SK-N-MC (cell line): ENCODE results near the gene ANO2.

ENCODE experiments used
- DNase-seq: peaks from one replicate; pipeline ENCODE4 v3.0.0-alpha.2; 2011; ENCODE audit warnings: low read depth, low spot score
- H3K27ac ChIP-seq: fragments of 200-600 bp; sonication (generic); 2 replicates; pipeline ENCODE4 v1.5.1; 2016; ENCODE audit warnings: mixed run types
- H3K36me3 ChIP-seq: fragments of 200-600 bp; sonication (generic); 2 replicates; pipeline ENCODE4 v1.6.1; 2017; ENCODE audit warnings: antibody characterized with exemption, low read length, mixed read lengths; ENCODE audit not compliant: insufficient read depth
- H3K4me3 ChIP-seq: fragments of 200-600 bp; sonication (generic); 2 replicates; pipeline ENCODE4 v1.5.1; 2016
- H3K9ac ChIP-seq: fragments of 200-600 bp; sonication (generic); 2 replicates; pipeline ENCODE4 v1.8.0; 2017; ENCODE audit warnings: mixed run types, mixed read lengths; ENCODE audit not compliant: insufficient read length
- H3K9me3 ChIP-seq: fragments of 200-600 bp; sonication (generic); 2 replicates; pipeline ENCODE4 v1.6.1; 2017; ENCODE audit warnings: low read depth, mild to moderate bottlenecking, antibody characterized with exemption, low read length, moderate library complexity, mixed read lengths
- EZH2 ChIP-seq: fragments of 200-600 bp; sonication (generic); IDR thresholded peaks from one replicate; pipeline ENCODE4 v1.6.1; 2017; ENCODE audit warnings: antibody characterized with exemption
- FOXP2 ChIP-seq: optimal IDR thresholded peaks from 2 replicates; pipeline ENCODE3; 2011; ENCODE audit warnings: mild to moderate bottlenecking, moderate library complexity; ENCODE audit not compliant: insufficient read depth; ENCODE audit errors: extremely low read length, control extremely low read depth
- POLR2AphosphoS5 ChIP-seq: IDR thresholded peaks from 2 replicates; pipeline ENCODE4 v1.6.1; 2012; ENCODE audit warnings: mild to moderate bottlenecking, low read depth, low read length, borderline replicate concordance

Gene ANO2

GRCh38 chr12:5655120-5655519 lies 289.9 kb downstream of the ANO2 start:
- Histone ChIP-seq H3K4me3 (no peak overlapping the region), H3K27ac (no peak overlapping the region), H3K9ac (no peak overlapping the region), H3K36me3 (no peaks in the 10 kb centered on the region), H3K9me3 (no peaks in the 10 kb centered on the region)
- TF ChIP-seq POLR2AphosphoS5 = no peak
- TF ChIP-seq FOXP2 = no peak
- TF ChIP-seq EZH2 = no peak
- DNase-seq = no peak

- H3K9me3 ChIP-seq = no peaks in the 10 kb centered on the region
- TF ChIP-seq FOXP2 (no peak), POLR2AphosphoS5 (no peak), EZH2 (no peak)
- H3K4me3 ChIP-seq = no peak overlapping the region
- no peak overlapping the region for H3K27ac ChIP-seq
- H3K36me3 ChIP-seq = no peaks in the 10 kb centered on the region
- DNase-seq = no peak
- no peak overlapping the region for H3K9ac ChIP-seq
Measured at GRCh38 chr12:5654019-5654418, 291.0 kb downstream of the ANO2 start.

GRCh38 chr12:5650829-5651461 lies 294.1 kb downstream of the ANO2 start:
- Histone ChIP-seq H3K4me3 (no peak overlapping the region), H3K36me3 (no peaks in the 10 kb centered on the region), H3K9ac (no peak overlapping the region), H3K27ac (no peak overlapping the region), H3K9me3 (no peaks in the 10 kb centered on the region)
- TF ChIP-seq FOXP2 (no peak), POLR2AphosphoS5 (no peak), EZH2 (no peak)
- no peak for DNase-seq

- Histone ChIP-seq H3K27ac (no peak overlapping the region), H3K9ac (no peak overlapping the region), H3K9me3 (no peaks in the 10 kb centered on the region), H3K36me3 (no peaks in the 10 kb centered on the region), H3K4me3 (no peak overlapping the region)
- no peak for TF ChIP-seq POLR2AphosphoS5
- no peak for TF ChIP-seq FOXP2
- TF ChIP-seq EZH2 = no peak
- DNase-seq = no peak
Measured at GRCh38 chr12:5650281-5650680, 294.8 kb downstream of the ANO2 start.

GRCh38 chr12:5648692-5649359 lies 296.2 kb downstream of the ANO2 start:
- Histone ChIP-seq H3K4me3 (no peak overlapping the region), H3K27ac (no peak overlapping the region), H3K9me3 (no peaks in the 10 kb centered on the region), H3K36me3 (no peaks in the 10 kb centered on the region), H3K9ac (no peak overlapping the region)
- DNase-seq = no peak
- TF ChIP-seq FOXP2 (no peak), POLR2AphosphoS5 (no peak), EZH2 (no peak)

- no peak overlapping the region for H3K27ac ChIP-seq
- no peak overlapping the region for H3K4me3 ChIP-seq
- H3K9me3 ChIP-seq = no peaks in the 10 kb centered on the region
- DNase-seq = no peak
- TF ChIP-seq POLR2AphosphoS5 (no peak), FOXP2 (no peak), EZH2 (no peak)
- no peak overlapping the region for H3K9ac ChIP-seq
- no peaks in the 10 kb centered on the region for H3K36me3 ChIP-seq
Measured at GRCh38 chr12:5643266-5643665, 301.8 kb downstream of the ANO2 start.

- no peak for DNase-seq
- no peak for TF ChIP-seq POLR2AphosphoS5
- no peak for TF ChIP-seq EZH2
- TF ChIP-seq FOXP2 = no peak
- H3K27ac ChIP-seq = no peak overlapping the region
- no peaks in the 10 kb centered on the region for H3K9me3 ChIP-seq
- no peak overlapping the region for H3K4me3 ChIP-seq
- no peaks in the 10 kb centered on the region for H3K36me3 ChIP-seq
- H3K9ac ChIP-seq = no peak overlapping the region
Measured at GRCh38 chr12:5637698-5638097, 307.4 kb downstream of the ANO2 start.

GRCh38 chr12:5636907-5637306 lies 308.2 kb downstream of the ANO2 start:
- H3K27ac ChIP-seq = no peak overlapping the region
- TF ChIP-seq POLR2AphosphoS5 (no peak), EZH2 (no peak), FOXP2 (no peak)
- DNase-seq = no peak
- no peak overlapping the region for H3K4me3 ChIP-seq
- no peaks in the 10 kb centered on the region for H3K9me3 ChIP-seq
- no peaks in the 10 kb centered on the region for H3K36me3 ChIP-seq
- H3K9ac ChIP-seq = no peak overlapping the region

GRCh38 chr12:5633106-5633505 lies 312.0 kb downstream of the ANO2 start:
- Histone ChIP-seq H3K9ac (no peak overlapping the region), H3K9me3 (no peaks in the 10 kb centered on the region), H3K4me3 (no peak overlapping the region), H3K27ac (no peak overlapping the region), H3K36me3 (no peaks in the 10 kb centered on the region)
- DNase-seq = no peak
- no peak for TF ChIP-seq EZH2
- TF ChIP-seq POLR2AphosphoS5 = no peak
- TF ChIP-seq FOXP2 = no peak
